ENCODE results near the gene KCNH1. TPM values are rescaled to one million over a fixed set of nuclear protein-coding genes. Genes with fewer than 3 reads are reported as not detected.

Gene KCNH1
- total and polyA plus RNA-seq, 2 of the 4 experiments (the other 2 are of a cell fraction): 0.27 to 0.54 TPM

DNA sequence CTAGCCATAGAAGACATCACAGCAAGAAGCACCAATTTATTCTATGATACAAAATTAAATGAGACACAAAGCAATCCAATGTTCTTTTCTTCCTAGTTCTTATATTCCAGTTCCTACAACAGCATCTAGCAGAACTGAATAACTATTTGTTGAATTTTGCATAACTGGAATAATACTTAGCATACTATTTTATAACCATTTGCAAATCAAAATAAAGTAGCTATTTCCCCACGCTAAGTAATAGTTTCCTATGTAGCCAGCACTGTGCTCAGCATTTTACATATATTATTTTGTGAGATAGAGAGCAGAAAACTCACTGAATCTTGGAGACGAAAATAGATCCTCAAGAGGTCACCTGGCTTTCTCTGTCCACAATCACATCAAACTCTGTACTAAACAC is 42.1 kb downstream of the KCNH1 start:
- ChIA-PET POLR2A (ENCODE audit: unreplicated experiment) (no interaction called here), CTCF (interaction anchor here (0.5 kb wide), 1 partner anchor 743 kb away, joined by 4 read pairs; no protein-coding TSS in a partner anchor)
- H2BK20ac ChIP-seq (ENCODE audit: low read depth, low read length): no peak overlapping the region
- no peak overlapping the region for H3K9ac ChIP-seq (ENCODE audit: low read depth, low read length)
- in situ Hi-C loops (cut with MboI; ENCODE audit: low sequenced_read_pairs) (no loop called here), dilution Hi-C loops (cut with HindIII; ENCODE audit: low sequenced_read_pairs, unreplicated experiment) (no loop called here), intact Hi-C loops (cut with micrococcal nuclease) (no loop called here)
- H3K9me1 ChIP-seq (ENCODE audit: insufficient read depth, low read length): no peaks in the 10 kb centered on the region
- DNase-seq (no peak), ATAC-seq (ENCODE audit: low read depth) (no peak)
- no peak overlapping the region for H2AK9ac ChIP-seq (replicated peaks; ENCODE audit: low read depth, low read length, poor library complexity)
- H2AK5ac ChIP-seq (ENCODE audit: low read depth, low read length): no peak overlapping the region
- no peak overlapping the region for H3K23ac ChIP-seq (ENCODE audit: low read depth, low read length)
- no peak overlapping the region for H2BK5ac ChIP-seq (ENCODE audit: low read depth, low read length, poor library complexity, severe bottlenecking)
- no peak overlapping the region for H2AFZ ChIP-seq (replicated peaks; ENCODE audit: low read length, poor library complexity)
- no peaks in the 10 kb centered on the region for H3K4me1 ChIP-seq (ENCODE audit: control insufficient read depth, insufficient read depth, low read length)
- no peak overlapping the region for H3K27ac ChIP-seq (ENCODE audit: insufficient read depth, low read length)
- H3K36me3 ChIP-seq (ENCODE audit: control insufficient read depth, insufficient read depth, low read length): no peaks in the 10 kb centered on the region
- no peaks in the 10 kb centered on the region for H3K9me3 ChIP-seq (ENCODE audit: control insufficient read depth, insufficient read depth, low read length)
- no peak overlapping the region for H2BK15ac ChIP-seq (ENCODE audit: low read depth, low read length)
- no peak overlapping the region for H3K4me3 ChIP-seq (ENCODE audit: insufficient read depth, low read depth, low read length)
- H3K4me2 ChIP-seq (ENCODE audit: low read depth, low read length): no peak overlapping the region
- H4K20me1 ChIP-seq (ENCODE audit: insufficient read depth, low read length): no peaks in the 10 kb centered on the region
- H3K4ac ChIP-seq (ENCODE audit: low read depth, low read length): no peak overlapping the region
- TF ChIP-seq MAZ (IDR thresholded peaks at IDR 0.05; ENCODE audit: borderline replicate concordance, low read depth, low read length) (no peak), SMC3 (IDR thresholded peaks at IDR 0.05; ENCODE audit: low read depth, low read length) (no peak), RFX5 (IDR thresholded peaks at IDR 0.05; ENCODE audit: low read depth, low read length) (no peak), FOS (IDR thresholded peaks at IDR 0.05; ENCODE audit: low read depth, low read length) (no peak), BHLHE40 (IDR thresholded peaks at IDR 0.05; ENCODE audit: low read depth, low read length) (no peak), NFE2L2 (IDR thresholded peaks at IDR 0.05; ENCODE audit: low read depth, low read length) (no peak), MAFK (IDR thresholded peaks at IDR 0.05; ENCODE audit: low read depth, low read length) (no peak), CEBPB (IDR thresholded peaks at IDR 0.05; ENCODE audit: low read depth, low read length) (no peak), RAD21 (IDR thresholded peaks at IDR 0.05; ENCODE audit: low read length) (no peak), MXI1 (IDR thresholded peaks at IDR 0.05; ENCODE audit: borderline replicate concordance, low read depth, low read length) (no peak), RCOR1 (IDR thresholded peaks at IDR 0.05; ENCODE audit: insufficient replicate concordance, low read length) (no peak), CHD1 (IDR thresholded peaks at IDR 0.05; ENCODE audit: low read depth, low read length) (no peak), POLR2A (IDR thresholded peaks at IDR 0.05; ENCODE audit: low read depth, low read length) (no peak)
- TF ChIP-seq, protein P1, sequence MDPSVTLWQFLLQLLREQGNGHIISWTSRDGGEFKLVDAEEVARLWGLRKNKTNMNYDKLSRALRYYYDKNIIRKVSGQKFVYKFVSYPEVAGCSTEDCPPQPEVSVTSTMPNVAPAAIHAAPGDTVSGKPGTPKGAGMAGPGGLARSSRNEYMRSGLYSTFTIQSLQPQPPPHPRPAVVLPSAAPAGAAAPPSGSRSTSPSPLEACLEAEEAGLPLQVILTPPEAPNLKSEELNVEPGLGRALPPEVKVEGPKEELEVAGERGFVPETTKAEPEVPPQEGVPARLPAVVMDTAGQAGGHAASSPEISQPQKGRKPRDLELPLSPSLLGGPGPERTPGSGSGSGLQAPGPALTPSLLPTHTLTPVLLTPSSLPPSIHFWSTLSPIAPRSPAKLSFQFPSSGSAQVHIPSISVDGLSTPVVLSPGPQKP (IDR thresholded peaks at IDR 0.05; ENCODE audit: borderline replicate concordance, low read depth, low read length): no peak
- no peak overlapping the region for H3K14ac ChIP-seq (replicated peaks; ENCODE audit: low read depth, low read length)
- no peak overlapping the region for H4K91ac ChIP-seq (ENCODE audit: insufficient read depth, low read depth, low read length)
- no peak overlapping the region for H4K8ac ChIP-seq (ENCODE audit: low read depth in 2 of 2, low read length in 2 of 2)
- no peak overlapping the region for H3K18ac ChIP-seq (ENCODE audit: low read depth, low read length)
- no CpG with 5 or more reads among the region's 2 CpGs for WGBS, 2 experiments (ENCODE audit: extremely low coverage in 2 of 2, insufficient read length in 1 of 2)
- H2BK120ac ChIP-seq (ENCODE audit: low read depth, low read length): no peak overlapping the region
- no peaks in the 10 kb centered on the region for H3K79me1 ChIP-seq (ENCODE audit: low read depth in 1 of 2, low read length in 2 of 2)
- H3K27me3 ChIP-seq (ENCODE audit: control insufficient read depth, insufficient read depth, low read length): no peaks in the 10 kb centered on the region
- no TSS peak for BruUV-seq (replicated peaks)
- no peak overlapping the region for H4K5ac ChIP-seq (ENCODE audit: low read depth, low read length)
- H3K56ac ChIP-seq (ENCODE audit: extremely low read depth, insufficient read depth, low read length): no peak overlapping the region
